NB4 (cell line): Measurements from ENCODE around the gene AURKA.

Experiments used
- CTCF ChIP-seq: IDR thresholded peaks from one replicate; pipeline ENCODE4 v1.5.1; 2012; ENCODE audit warnings: low read depth, low read length
- MAX ChIP-seq: IDR thresholded peaks from 2 replicates; pipeline ENCODE4 v1.6.1; 2011; ENCODE audit warnings: low read depth, low read length

GRCh38 chr20:56358070-56358469 is 33.9 kb downstream of the AURKA start:
- no peak for TF ChIP-seq CTCF
- no peak for TF ChIP-seq MAX
